ENCODE data around the gene RXFP4. TPM values are rescaled to one million over a fixed set of nuclear protein-coding genes. Genes with fewer than 3 reads are reported as not detected.

RXFP4 gene
- total RNA-seq, 1 donor from 2014 or later: not detected

- DNase-seq (ENCODE audit: low spot score): no peak
- peaks cover 19% of the 10 kb centered on the region for H3K36me3 Mint-ChIP-seq (ENCODE audit: low read depth, unreplicated experiment)
Observed at GRCh38 chr1:155933591-155934096, 7.8 kb upstream of the RXFP4 start.

DNA sequence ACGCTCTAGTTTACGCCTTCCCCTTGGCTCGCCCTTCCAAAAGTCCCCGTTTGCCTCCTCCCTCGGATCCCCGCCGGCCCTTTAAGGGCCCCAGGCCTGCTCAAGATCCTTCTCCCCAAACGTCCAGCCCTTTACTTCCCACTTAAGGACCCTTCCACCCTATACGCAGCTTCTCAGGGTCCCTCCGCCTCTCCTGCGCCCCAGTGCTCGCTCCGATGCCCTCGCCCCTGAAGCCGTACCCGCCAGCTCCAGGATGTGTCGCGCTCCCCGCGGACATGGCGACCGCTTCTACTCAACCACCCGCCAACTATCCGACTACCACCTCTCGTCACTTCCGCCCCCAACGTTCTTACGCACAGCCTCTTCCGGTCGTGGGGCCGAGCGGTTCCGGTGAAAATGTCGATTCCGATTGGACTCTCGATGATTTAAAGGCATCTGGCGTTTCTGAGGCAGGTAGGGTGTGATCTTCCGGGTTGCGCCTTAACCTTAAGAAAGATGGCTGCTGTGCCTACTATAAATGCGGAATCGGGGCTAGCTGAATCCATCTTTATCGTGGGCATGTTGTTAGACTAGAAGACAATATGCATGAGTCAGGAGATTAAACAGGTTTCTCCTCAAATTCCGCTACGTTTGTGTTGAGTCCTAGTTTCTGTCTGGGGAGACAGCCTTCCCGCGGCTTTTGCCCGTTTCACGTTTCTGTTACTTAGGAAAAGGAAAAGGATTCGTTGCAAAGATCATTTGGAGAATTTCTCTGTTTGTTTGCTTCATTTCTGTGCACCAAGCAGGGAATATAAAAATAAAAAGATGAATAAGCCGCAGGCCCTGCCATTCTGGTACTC, 7.1 kb upstream of the RXFP4 start, which contains the start of gene KHDC4:
TSS of gene KHDC4 (minus strand) at position 317 of the 839 bp plus-strand sequence. CDS start at position 277, 40 bp downstream.
- Mint-ChIP-seq H3K27ac (ENCODE audit: unreplicated experiment) (peak within 1 kb of the TSS; percentile 42), H3K4me3 (ENCODE audit: unreplicated experiment) (no peak within 1 kb of the TSS), H3K4me1 (ENCODE audit: unreplicated experiment) (peaks cover 29% of the 10 kb centered on the region), H3K27me3 (ENCODE audit: unreplicated experiment) (no peaks in the 10 kb centered on the region), H3K9me3 (ENCODE audit: unreplicated experiment) (no peaks in the 10 kb centered on the region), H3K36me3 (ENCODE audit: low read depth, unreplicated experiment) (peaks cover 15% of the 10 kb centered on the region)
- DNase-seq (ENCODE audit: low spot score): peak; percentile 88
- TF ChIP-seq, protein P1, sequence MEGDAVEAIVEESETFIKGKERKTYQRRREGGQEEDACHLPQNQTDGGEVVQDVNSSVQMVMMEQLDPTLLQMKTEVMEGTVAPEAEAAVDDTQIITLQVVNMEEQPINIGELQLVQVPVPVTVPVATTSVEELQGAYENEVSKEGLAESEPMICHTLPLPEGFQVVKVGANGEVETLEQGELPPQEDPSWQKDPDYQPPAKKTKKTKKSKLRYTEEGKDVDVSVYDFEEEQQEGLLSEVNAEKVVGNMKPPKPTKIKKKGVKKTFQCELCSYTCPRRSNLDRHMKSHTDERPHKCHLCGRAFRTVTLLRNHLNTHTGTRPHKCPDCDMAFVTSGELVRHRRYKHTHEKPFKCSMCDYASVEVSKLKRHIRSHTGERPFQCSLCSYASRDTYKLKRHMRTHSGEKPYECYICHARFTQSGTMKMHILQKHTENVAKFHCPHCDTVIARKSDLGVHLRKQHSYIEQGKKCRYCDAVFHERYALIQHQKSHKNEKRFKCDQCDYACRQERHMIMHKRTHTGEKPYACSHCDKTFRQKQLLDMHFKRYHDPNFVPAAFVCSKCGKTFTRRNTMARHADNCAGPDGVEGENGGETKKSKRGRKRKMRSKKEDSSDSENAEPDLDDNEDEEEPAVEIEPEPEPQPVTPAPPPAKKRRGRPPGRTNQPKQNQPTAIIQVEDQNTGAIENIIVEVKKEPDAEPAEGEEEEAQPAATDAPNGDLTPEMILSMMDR (IDR thresholded peaks at IDR 0.05; ENCODE audit: unreplicated experiment): no peak

More at GRCh38 chr1:155933591-155934096, 7.8 kb upstream of the RXFP4 start:
- TF ChIP-seq, protein P1 (IDR thresholded peaks at IDR 0.05; ENCODE audit: unreplicated experiment): no peak
- Mint-ChIP-seq H3K27me3 (ENCODE audit: unreplicated experiment) (no peaks in the 10 kb centered on the region), H3K4me1 (ENCODE audit: unreplicated experiment) (peaks cover 29% of the 10 kb centered on the region), H3K27ac (ENCODE audit: unreplicated experiment) (no peak overlapping the region), H3K4me3 (ENCODE audit: unreplicated experiment) (no peak overlapping the region), H3K9me3 (ENCODE audit: unreplicated experiment) (no peaks in the 10 kb centered on the region)

DNA sequence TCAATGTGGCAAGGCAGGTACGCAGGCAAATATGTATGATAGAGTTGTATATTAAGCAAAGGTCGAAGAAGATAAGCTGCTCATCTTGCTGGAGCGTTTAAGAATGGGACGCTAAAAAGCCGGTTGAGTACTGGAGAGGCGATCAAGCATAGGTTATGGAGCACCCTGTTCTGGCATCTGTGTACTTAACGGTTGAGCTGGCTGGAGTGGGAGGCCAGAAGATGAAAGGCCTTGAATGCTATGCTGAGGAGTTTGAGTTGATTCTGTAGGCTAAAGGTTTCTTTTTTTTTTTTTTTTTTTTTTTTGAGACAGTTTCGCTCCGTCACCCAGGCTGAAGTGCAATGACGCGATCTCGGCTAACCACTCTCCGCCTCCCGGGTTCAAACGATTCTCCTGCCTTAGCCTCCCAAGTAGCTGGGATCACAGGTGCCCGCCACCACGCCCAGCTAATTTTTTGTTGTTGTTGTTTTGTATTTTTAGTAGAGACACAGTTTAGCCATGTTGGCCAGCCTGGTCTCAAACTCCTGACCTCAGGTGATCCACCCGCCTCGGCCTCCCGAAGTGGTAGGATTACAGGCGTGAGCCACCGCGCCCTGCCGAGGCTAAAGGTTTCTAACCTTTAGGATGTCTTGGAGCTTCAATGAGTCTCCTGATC, 6.4 kb upstream of the RXFP4 start:
- Mint-ChIP-seq H3K4me1 (ENCODE audit: unreplicated experiment) (peaks cover 33% of the 10 kb centered on the region), H3K27ac (ENCODE audit: unreplicated experiment) (no peak overlapping the region), H3K9me3 (ENCODE audit: unreplicated experiment) (no peaks in the 10 kb centered on the region), H3K27me3 (ENCODE audit: unreplicated experiment) (no peaks in the 10 kb centered on the region), H3K4me3 (ENCODE audit: unreplicated experiment) (no peak overlapping the region), H3K36me3 (ENCODE audit: low read depth, unreplicated experiment) (peaks cover 11% of the 10 kb centered on the region)
- no peak for DNase-seq (ENCODE audit: low spot score)
- TF ChIP-seq, protein P1 (IDR thresholded peaks at IDR 0.05; ENCODE audit: unreplicated experiment): no peak

GRCh38 chr1:155938220-155938627, 3.2 kb upstream of the RXFP4 start:
- H3K27ac Mint-ChIP-seq (ENCODE audit: unreplicated experiment): peak overlapping the region; percentile 24
- H3K27me3 Mint-ChIP-seq (ENCODE audit: unreplicated experiment): peaks cover 14% of the 10 kb centered on the region
- H3K4me1 Mint-ChIP-seq (ENCODE audit: unreplicated experiment): peaks cover 43% of the 10 kb centered on the region
- H3K9me3 Mint-ChIP-seq (ENCODE audit: unreplicated experiment): no peaks in the 10 kb centered on the region
- peak; percentile 50 for DNase-seq (ENCODE audit: low spot score)
- H3K36me3 Mint-ChIP-seq (ENCODE audit: low read depth, unreplicated experiment): no peaks in the 10 kb centered on the region
- H3K4me3 Mint-ChIP-seq (ENCODE audit: unreplicated experiment): peak overlapping the region; percentile 60
- TF ChIP-seq, protein P1 (IDR thresholded peaks at IDR 0.05; ENCODE audit: unreplicated experiment): peak; percentile 13
